Measurements from ENCODE around the gene SIL1.

SIL1 gene

GRCh38 chr5:138953387-138954256 is 244.5 kb downstream of the SIL1 start:
- no peak overlapping the region for H3K4me3 ChIP-seq (ENCODE audit: low read depth, low read length)
- TF ChIP-seq CTCF (IDR thresholded peaks at IDR 0.05; ENCODE audit: borderline replicate concordance, insufficient read depth, low read depth, low read length): no peak

GRCh38 chr5:138952962-138953361 is 245.2 kb downstream of the SIL1 start:
- H3K4me3 ChIP-seq (ENCODE audit: low read depth, low read length): no peak overlapping the region
- TF ChIP-seq CTCF (IDR thresholded peaks at IDR 0.05; ENCODE audit: borderline replicate concordance, insufficient read depth, low read depth, low read length): no peak

GRCh38 chr5:138951986-138952735 is 246.0 kb downstream of the SIL1 start:
- no peak for TF ChIP-seq CTCF (IDR thresholded peaks at IDR 0.05; ENCODE audit: borderline replicate concordance, insufficient read depth, low read depth, low read length)
- no peak overlapping the region for H3K4me3 ChIP-seq (ENCODE audit: low read depth, low read length)

GRCh38 chr5:138951091-138951985 is 246.8 kb downstream of the SIL1 start:
- no peak for TF ChIP-seq CTCF (IDR thresholded peaks at IDR 0.05; ENCODE audit: borderline replicate concordance, insufficient read depth, low read depth, low read length)

GRCh38 chr5:138950421-138951031 is 247.6 kb downstream of the SIL1 start:
- TF ChIP-seq CTCF (IDR thresholded peaks at IDR 0.05; ENCODE audit: borderline replicate concordance, insufficient read depth, low read depth, low read length): no peak
- H3K4me3 ChIP-seq (ENCODE audit: low read depth, low read length): no peak overlapping the region

More at GRCh38 chr5:138951091-138951985, 246.8 kb downstream of the SIL1 start:
- no peak overlapping the region for H3K4me3 ChIP-seq (ENCODE audit: low read depth, low read length)

GRCh38 chr5:138949988-138950387 is 248.2 kb downstream of the SIL1 start:
- no peak for TF ChIP-seq CTCF (IDR thresholded peaks at IDR 0.05; ENCODE audit: borderline replicate concordance, insufficient read depth, low read depth, low read length)

More at GRCh38 chr5:138949988-138950387, 248.2 kb downstream of the SIL1 start:
- no peak overlapping the region for H3K4me3 ChIP-seq (ENCODE audit: low read depth, low read length)
